H1 (cell line): ENCODE data around the gene NTRK2.

Experiments
- EP300 ChIP-seq, 2 experiments: IDR thresholded peaks; 1 replicate in 1 of 2; 2 replicates in 1 of 2; pipeline ENCODE4 v1.6.1; 2011 to 2012; ENCODE audit warnings: low read depth in 2 of 2, low read length in 2 of 2, mild to moderate bottlenecking in 2 of 2, borderline replicate concordance in 1 of 2, inconsistent platforms in 1 of 2, moderate library complexity in 1 of 2
- POLR2AphosphoS5 ChIP-seq: IDR thresholded peaks from 2 replicates; pipeline ENCODE4 v1.6.1; 2011; ENCODE audit warnings: low read depth, low read length
- RAD21 ChIP-seq, 2 experiments: IDR thresholded peaks in 1 of 2; conservative IDR thresholded peaks in 1 of 2; 2 replicates each; pipeline ENCODE4 v1.6.1; 2011; ENCODE audit warnings: low read depth in 2 of 2, low read length in 2 of 2, improper control_type of control experiment in 1 of 2, inconsistent platforms in 1 of 2, mild to moderate bottlenecking in 1 of 2, moderate library complexity in 1 of 2
- SIRT6 ChIP-seq: IDR thresholded peaks from one replicate; pipeline ENCODE4 v1.7.1; 2012; ENCODE audit warnings: low read length, inconsistent platforms

DNA sequence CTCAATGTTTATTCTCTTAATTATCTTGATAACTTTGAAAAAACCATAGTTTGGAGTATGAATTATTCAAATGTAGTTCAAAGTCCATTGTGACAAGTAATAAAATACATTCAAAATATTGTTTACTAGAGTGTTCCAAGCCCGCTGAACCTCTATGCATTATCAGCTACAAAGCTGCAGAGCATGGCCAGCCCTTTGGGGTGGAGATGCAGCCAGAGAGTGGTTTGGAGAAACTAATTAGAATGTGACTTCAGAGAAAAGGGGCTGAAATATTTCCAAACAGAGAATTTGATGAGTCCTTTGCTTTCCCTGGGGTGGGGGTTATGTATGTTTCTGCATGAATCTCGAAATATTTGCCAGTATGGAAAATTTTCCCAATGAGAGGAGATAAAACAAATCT, 211.3 kb downstream of the NTRK2 start:
- TF ChIP-seq EP300 (IDR thresholded peaks at IDR 0.05; ENCODE audit: borderline replicate concordance in 1 of 2, low read depth in 2 of 2, low read length in 2 of 2) (no peak), SIRT6 (no peak), RAD21 (IDR thresholded peaks at IDR 0.05 in 1 of 2, conservative IDR thresholded peaks at IDR 0.05 in 1 of 2; ENCODE audit: low read depth in 2 of 2, low read length in 2 of 2) (no peak), POLR2AphosphoS5 (no peak)
